HG03571 (cell line): Measurements from ENCODE around the gene CFAP77.

ENCODE experiments used
- ATAC-seq: cut with Tn5 transposase; IDR thresholded peaks from one replicate; pipeline ENCODE4 v1.9.1; 2021; ENCODE audit not compliant: unreplicated experiment

CFAP77 gene

DNA sequence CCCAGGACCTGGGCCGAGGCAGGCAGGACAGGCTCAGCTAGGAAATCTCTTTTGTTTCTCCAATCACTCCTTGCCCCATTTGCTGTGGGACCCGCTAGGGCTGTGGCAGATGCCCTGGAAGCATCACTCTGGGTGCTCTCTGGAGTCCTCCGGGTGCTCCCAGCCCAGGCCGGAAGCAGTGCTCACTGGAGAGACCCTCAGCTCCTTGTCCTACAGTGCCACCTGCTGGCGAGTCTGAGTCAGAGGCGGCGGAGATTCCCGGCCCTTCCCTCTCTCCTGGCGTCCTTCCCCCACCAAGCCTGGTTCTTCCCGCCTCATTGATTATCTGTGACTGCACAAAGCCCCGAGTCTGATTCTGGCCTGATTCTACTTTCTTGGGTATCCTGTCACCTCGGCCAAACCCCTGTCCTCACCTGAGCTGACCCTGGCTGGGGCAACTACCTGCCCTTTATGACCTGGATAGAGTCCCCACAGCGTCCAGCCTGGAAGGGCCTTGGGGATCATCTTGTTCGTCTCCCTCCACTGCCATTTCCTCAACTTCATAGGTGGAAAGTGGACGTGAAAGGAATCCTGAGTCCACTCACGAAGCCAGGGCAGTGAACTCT, 165.1 kb downstream of the CFAP77 start:
- no peak for ATAC-seq

DNA sequence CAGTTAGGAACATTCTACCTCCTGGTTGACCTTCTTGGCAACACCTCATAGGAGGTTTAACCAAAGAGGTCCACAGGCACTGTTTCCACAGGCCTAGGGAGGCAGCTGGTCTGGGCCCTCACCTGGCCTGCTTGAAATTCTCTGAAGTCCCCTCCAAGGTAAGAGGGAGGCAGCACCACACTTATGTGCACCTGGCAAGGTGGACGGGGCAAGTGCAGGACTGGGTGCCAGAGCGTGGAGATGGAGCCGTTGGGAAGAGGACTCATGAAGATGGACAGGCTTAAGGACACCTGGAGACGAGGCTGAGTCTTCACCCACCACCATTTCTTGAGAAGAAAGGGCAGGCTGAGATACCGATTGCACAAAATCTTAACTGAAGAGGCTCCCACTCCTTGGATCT, 165.8 kb downstream of the CFAP77 start:
- no peak for ATAC-seq

DNA sequence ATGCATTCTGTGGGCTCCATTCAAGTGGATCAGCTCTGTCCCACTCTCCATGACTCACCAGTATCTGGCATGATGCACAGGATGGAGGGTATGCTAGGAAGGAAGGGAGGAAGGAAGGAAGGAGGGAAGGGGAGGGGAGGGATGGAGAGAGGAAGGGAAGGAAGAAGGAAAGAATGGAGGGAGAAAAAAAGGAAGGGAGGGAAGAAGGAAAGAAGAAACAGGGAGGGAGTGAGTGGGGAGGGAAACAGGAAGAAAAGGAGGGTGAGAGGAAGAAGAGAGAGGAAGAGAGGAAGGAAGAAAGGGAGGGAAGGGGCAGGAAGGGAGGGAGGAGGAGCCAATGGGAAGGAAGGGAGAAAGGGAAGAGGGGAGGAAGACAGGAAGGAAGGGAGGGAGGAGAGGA, 167.1 kb downstream of the CFAP77 start:
- no peak for ATAC-seq

DNA sequence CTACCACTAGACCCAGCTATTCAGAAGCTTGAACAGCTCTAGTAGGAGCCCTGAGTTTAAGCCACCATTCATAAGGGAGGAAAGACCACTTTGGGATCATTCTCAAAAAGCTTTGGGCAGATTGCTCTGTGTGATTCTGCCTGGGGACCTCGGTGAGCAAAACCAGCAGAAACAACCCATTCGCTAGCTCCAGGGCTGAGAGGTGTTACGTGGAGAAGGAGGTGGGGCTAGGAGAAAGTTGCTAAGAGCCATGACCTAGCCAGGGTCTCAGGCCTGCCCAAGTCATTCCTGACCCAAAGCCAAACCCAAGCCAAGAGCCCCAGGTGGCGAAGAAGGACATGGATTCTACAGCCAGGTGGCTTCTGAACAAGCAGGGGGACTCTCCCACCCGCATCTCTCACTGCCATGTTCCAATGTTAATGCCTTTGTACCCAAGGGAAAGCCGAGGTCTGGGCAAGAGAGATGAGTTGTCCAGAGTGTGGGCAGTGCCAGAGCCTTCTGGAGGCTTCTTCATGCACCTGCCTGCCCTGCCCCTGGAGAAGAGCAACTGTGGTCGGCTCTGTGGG, 168.4 kb downstream of the CFAP77 start:
- no peak for ATAC-seq

DNA sequence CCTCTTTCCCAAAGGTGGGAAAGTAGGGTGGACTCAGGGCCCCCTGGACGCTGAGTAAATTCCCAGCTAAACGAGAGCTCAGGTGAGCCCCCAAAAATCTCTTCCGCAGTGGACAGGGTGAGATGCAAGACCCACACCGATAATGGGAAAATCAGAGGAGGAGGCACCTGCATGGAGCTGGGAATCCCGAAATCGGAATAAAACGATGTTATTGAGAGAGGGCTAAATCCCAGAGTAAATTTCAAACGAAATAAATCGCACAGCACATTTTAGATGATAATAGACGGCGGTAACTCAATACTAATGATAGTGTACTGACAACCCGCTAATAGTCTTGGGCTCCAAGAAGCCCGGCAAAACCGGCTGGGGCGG, 169.4 kb downstream of the CFAP77 start:
- no peak for ATAC-seq

DNA sequence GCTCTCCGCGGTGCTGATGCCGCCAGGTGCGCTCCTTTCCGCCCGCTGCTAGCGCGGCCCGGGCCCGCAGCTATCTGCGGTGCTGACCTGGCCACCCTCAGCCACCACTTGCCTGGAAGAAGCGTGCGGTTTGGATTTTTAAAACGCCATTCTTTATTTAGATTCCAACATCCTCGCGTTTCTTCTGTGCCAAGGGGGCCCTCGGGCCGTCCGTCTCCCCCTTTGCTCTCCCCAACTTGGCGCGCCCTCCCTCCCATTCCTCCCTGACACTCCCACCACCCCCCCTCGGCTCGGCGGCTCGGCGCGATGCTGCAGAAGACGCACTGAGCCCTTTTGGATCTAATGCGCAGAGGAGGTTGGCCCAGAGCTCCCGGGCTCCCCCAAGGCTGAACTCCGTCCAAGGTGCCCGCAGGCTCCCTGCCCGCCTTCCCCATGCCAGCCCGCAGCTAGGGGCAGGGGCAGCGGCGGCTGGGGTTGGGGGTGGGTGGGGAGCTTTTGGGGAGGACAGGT, 172.3 kb downstream of the CFAP77 start, which contains the start of gene BARHL1:
BARHL1 (plus strand) TSS at position 331 of the 510 bp plus-strand sequence. CDS start 192 bp downstream, outside the sequence.
- ATAC-seq = no peak

DNA sequence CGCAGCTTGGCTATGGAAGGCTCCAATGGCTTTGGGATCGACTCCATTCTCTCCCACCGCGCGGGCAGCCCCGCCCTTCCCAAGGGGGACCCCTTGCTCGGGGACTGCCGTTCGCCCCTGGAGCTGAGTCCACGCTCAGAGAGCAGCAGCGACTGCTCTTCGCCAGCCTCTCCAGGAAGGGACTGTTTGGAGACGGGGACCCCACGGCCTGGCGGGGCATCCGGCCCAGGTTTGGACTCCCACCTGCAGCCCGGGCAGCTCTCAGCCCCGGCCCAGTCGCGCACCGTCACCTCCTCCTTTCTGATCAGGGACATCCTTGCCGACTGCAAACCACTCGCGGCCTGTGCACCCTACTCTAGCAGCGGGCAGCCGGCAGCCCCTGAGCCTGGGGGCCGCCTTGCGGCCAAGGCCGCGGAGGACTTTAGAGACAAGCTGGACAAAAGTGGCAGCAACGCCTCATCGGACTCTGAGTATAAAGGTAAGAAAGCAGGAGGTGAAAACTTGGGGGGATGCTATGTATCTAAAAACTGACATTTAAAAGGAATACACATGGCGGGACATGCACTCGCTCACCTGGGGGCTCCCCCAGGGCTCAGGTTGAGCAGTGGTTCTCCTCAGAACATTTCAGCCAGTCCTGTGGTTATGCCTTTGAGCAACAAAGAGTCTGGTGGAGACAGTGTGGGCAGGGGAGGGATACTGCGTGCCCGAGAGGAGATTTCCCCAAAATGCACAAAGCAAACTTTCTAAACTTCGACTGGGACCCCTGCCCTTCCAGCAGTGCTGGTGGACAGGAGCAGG, 173.0 kb downstream of the CFAP77 start:
- no peak for ATAC-seq

DNA sequence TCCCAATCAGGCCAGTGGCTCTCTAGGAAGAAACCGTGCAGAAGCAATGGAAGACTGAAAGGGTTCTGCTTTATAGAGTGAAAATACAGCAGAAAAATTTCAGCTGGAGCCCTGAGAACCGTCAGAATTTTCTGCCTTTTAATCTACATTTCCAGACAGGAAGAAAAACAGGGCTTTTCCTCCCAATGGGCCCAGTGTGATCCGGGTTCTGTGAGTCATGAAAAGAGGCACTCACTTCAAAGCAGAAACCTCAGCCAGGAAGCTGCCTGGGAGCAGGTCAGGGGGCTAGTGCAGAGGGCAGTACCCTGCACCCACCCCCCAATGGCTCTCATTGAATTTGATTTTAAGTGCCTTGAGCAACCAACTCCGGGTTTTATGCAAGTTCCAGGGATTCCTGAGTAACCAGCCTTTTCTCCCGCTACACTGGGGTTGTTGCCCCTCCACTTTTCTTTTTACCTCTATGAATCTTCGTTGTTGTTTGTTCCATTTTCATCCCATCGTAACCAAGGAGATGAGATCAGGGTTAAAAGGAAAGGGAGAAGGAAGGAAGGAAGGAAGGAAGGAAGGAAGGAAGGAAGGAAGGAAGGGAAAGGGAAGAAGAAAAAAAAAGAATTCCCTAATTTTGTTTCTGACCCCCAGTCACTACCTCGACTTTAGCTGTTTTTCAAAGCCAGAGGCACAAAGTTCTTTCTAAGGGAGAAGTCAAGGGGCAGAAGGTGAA, 173.7 kb downstream of the CFAP77 start:
- no peak for ATAC-seq

DNA sequence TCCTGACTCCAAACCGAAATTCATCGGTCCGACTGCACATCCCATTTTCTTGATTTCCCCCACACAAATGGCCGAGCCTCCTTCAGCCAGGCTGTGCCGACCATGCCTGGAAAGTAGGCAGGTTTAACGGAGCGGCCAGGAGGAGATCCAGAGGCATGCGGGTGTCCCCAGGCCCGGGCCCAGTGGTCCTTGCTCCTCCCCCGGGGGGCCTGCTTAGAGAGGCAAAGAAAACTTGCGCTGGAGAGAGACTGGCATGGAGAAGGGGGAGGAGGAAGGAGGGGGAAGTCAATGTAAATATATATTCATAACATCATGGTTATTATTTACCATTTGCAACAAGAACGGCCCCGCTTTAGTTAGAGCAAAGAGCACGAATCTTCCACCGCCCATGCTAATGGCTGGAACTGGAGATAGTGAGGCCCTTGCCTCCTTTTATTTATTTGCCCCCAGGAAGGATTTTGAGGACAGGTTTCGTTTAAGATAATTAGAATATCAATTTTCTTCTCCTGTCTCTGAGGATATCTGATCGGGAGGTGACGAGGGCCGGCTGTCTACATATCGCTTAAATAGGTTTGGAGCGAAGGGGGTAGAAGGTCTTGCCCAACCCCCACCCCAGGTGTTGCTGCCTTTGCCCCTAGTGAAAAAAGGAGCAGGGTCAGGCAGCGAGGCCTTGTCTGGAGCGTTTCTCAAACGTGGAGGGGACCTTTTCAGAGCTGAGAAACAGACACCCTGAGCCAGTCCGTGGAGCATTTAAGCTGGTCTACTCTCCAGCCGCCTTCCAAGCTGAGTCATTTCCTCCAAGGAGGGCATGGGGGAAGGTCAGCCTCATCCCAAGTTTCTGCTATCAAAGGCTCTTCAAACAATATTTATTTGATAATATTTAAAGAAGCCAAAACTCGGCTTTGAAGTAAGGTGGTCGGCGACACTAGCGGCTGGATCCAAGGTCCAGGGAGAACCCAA, 174.9 kb downstream of the CFAP77 start:
- no peak for ATAC-seq

DNA sequence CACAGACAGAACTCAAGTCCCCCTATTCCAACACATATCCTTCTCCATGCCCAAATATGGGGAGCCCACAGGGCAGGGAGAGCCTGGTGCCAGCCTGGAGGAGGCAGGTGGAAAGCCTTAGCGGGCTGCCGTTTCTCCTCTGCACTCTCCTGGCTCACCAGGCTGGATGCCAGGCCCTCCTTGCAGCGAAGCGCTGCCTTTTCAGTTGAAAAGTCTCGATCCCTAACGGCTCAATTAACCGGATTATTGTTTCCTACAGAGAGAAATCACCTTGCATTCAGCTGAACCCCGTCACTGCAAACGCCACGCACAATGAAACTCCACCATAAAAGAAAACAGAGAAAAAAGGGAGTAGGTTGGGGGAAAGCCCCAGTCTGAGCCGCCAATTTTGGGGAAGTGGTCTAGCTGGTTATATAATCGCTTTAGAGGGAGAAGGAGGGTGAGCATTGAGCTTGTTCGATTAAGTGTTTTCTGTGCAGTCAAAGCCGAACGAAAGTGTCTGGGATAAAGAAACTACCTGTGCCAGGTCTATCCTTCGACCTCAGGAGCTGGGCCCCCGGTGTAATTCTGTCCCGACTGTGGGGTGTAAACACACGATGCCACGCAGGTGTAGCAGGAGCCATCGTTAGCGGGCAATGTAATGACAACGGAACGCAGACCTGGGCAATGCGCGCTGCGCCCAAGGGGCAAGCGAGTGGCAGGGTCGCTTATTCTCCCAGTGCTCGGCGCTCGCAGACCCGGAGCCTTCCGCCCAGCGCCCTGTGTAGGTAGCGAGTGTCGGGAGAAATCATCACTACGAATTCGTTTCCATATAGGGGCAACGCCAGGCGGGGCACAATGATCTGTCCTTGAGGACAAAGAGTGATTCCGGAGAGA, 176.2 kb downstream of the CFAP77 start:
- ATAC-seq = no peak

DNA sequence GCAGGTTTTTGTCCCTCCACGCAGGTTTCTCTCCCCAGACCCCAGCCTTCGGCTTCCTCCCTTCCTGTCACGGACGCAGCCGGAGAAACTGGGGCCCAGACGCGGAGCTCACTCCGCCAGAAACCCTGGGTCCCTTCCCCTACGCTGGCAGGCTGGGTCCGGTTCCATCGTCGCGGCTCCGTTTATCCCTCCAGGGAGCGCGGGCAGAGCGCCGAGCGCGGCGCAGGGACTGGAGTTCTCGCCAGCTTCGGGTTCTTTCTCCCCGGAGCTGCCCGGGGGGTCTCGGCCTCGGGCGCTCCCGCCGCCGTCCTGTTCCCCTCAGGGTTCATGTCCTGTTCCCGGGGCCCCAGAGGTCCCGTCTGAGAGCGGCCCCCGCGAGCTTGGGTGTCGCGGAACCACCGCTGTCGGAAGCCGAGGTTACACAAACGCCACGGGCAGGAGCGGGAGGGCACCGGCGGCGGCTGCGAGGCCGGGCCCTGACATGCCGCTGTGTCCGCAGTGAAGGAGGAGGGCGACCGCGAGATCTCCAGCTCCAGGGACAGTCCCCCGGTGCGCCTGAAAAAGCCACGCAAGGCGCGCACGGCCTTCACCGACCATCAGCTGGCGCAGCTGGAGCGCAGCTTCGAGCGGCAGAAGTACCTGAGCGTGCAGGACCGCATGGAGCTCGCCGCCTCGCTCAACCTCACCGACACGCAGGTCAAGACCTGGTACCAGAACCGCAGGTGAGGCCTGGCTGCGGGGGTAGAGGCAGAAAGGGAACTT, 177.0 kb downstream of the CFAP77 start:
- no peak for ATAC-seq

- no peak for ATAC-seq
Observed at GRCh38 chr9:132587592-132587955, 177.6 kb downstream of the CFAP77 start.

DNA sequence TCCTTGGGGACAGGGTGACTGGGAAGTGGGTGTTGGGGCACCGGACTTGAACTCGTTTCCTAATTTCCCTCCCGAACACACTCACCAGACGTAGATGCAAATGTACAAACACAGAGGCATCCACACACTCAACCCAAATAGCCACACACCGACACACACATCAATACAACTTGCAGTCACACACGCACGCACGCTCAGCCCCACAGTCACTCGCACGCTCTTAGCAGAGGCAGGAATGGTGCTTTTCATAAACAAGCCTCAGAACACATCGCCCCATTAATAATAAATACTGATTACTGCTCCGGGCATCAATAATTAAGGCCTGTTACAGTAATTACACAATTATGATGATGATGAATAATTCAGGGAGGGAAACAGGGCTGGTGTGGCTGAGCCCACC, 178.1 kb downstream of the CFAP77 start:
- ATAC-seq = no peak

GRCh38 chr9:132588501-132589147, 178.6 kb downstream of the CFAP77 start:
- no peak for ATAC-seq

- ATAC-seq = no peak
Observed at GRCh38 chr9:132589148-132590036, 179.4 kb downstream of the CFAP77 start.

- no peak for ATAC-seq
Observed at GRCh38 chr9:132590037-132590317, 180.0 kb downstream of the CFAP77 start.
